H1 (cell line): ENCODE results near the gene CRHR1. TPM values are rescaled to one million over a fixed set of nuclear protein-coding genes. Genes with fewer than 3 reads are reported as not detected.

ENCODE experiments used
- CTCF ChIA-PET: fragments of 300-600 bp; sonication (Branson Sonifier 250); formaldehyde crosslinking; loops from one replicate; lab custom pipeline; 2021; ENCODE audit not compliant: partially characterized antibody; lab: Charles Lee
- POLR2A ChIA-PET: fragments of 300-600 bp; sonication (Branson Sonifier 250); formaldehyde crosslinking; loops from one replicate; lab custom pipeline; 2021; ENCODE audit warnings: inconsistent platforms; ENCODE audit not compliant: partially characterized antibody; lab: Charles Lee
- DNase-seq, 2 experiments: peaks; one replicate each; pipeline versions ENCODE4 v3.0.0 to v3.0.0-alpha.2; 2010 to 2022; ENCODE audit warnings: low spot score in 2 of 2, low read depth in 1 of 2, mixed read lengths in 1 of 2
- FAIRE-seq: peaks from 2 replicates; lab custom pipeline; 2011; peaks lifted over from hg19 to GRCh38; lab: Jason Lieb, UNC
- H2AFZ ChIP-seq: 2 replicates; pipeline ENCODE4 v1.8.1; 2012; ENCODE audit warnings: low read length, inconsistent platforms
- H2AK5ac ChIP-seq: 2 replicates; pipeline ENCODE4 v1.6.1; 2013; ENCODE audit warnings: low read depth, low read length
- H2BK120ac ChIP-seq: replicated peaks from 2 replicates; pipeline ENCODE3; 2013; ENCODE audit warnings: low read depth, low read length, inconsistent platforms
- H2BK12ac ChIP-seq: 2 replicates; pipeline ENCODE4 v1.6.1; 2013; ENCODE audit warnings: low read depth, low read length
- H2BK15ac ChIP-seq: 2 replicates; pipeline ENCODE4 v1.6.1; 2013; ENCODE audit warnings: low read length
- H2BK20ac ChIP-seq: 2 replicates; pipeline ENCODE4 v1.6.1; 2013; ENCODE audit warnings: low read length
- H2BK5ac ChIP-seq: 2 replicates; pipeline ENCODE4 v1.6.1; 2013; ENCODE audit warnings: low read depth, low read length
- H3K14ac ChIP-seq: 2 replicates; pipeline ENCODE4 v1.6.1; 2013; ENCODE audit warnings: inconsistent platforms; ENCODE audit not compliant: insufficient read length
- H3K18ac ChIP-seq: 2 replicates; pipeline ENCODE4 v1.6.1; 2013; ENCODE audit warnings: low read length; ENCODE audit errors: extremely low read depth
- H3K23ac ChIP-seq: 2 replicates; pipeline ENCODE4 v1.6.1; 2013; ENCODE audit warnings: inconsistent platforms; ENCODE audit not compliant: insufficient read length
- H3K23me2 ChIP-seq: 2 replicates; pipeline ENCODE4 v1.6.1; 2013; ENCODE audit warnings: low read depth, low read length
- H3K27ac ChIP-seq: 2 replicates; pipeline ENCODE4 v1.6.1; 2011; ENCODE audit warnings: low read depth, low read length, inconsistent platforms
- H3K27me3 ChIP-seq, 4 experiments: replicated peaks in 1 of 4; 1 replicate in 1 of 4; 2 replicates in 3 of 4; pipeline versions ENCODE4 v1.6.1 to v1.8.1; 2011 to 2013; ENCODE audit warnings: low read length in 3 of 4, mild to moderate bottlenecking in 3 of 4, inconsistent platforms in 2 of 4, mixed read lengths in 2 of 4, moderate library complexity in 1 of 4; ENCODE audit not compliant: control insufficient read depth in 3 of 4, insufficient read depth in 3 of 4; ENCODE audit errors: extremely low read depth in 1 of 4
- H3K36me3 ChIP-seq, 4 experiments: 2 replicates each; pipeline versions ENCODE4 v1.6.1 to v1.8.1; 2011 to 2013; ENCODE audit warnings: mild to moderate bottlenecking in 4 of 4, low read length in 3 of 4, moderate library complexity in 2 of 4, control low read depth in 1 of 4, inconsistent platforms in 1 of 4; ENCODE audit not compliant: insufficient read depth in 4 of 4, control insufficient read depth in 2 of 4
- H3K4ac ChIP-seq: replicated peaks from 2 replicates; pipeline ENCODE3; 2013; ENCODE audit warnings: low read length, low read depth, mixed read lengths, inconsistent platforms; ENCODE audit not compliant: insufficient read length
- H3K4me1 ChIP-seq, 4 experiments: replicated peaks in 1 of 4; 1 replicate in 1 of 4; 2 replicates in 3 of 4; pipeline versions ENCODE4 v1.6.1 to v1.8.1; 2011 to 2013; ENCODE audit warnings: low read length in 3 of 4, inconsistent platforms in 2 of 4, mixed read lengths in 1 of 4; ENCODE audit not compliant: insufficient read depth in 4 of 4, control insufficient read depth in 3 of 4
- H3K4me2 ChIP-seq, 2 experiments: 2 replicates each; pipeline versions ENCODE4 v1.6.1 to v1.8.1; 2011 to 2013; ENCODE audit warnings: low read depth in 2 of 2, low read length in 2 of 2, control low read depth in 1 of 2, inconsistent platforms in 1 of 2, mild to moderate bottlenecking in 1 of 2; ENCODE audit not compliant: insufficient read depth in 1 of 2
- H3K4me3 ChIP-seq, 4 experiments: fragments of 200-600, 300-600 bp in 1 of 4; sonication (generic), shearing (Covaris generic), sonication (Bioruptor Twin) in 1 of 4; 2 replicates each; pipeline versions ENCODE4 v1.5.1 to v1.8.1; 2011 to 2016; ENCODE audit warnings: low read length in 4 of 4, low read depth in 3 of 4, control low read depth in 2 of 4, inconsistent platforms in 2 of 4, mild to moderate bottlenecking in 2 of 4, mixed read lengths in 1 of 4, moderate library complexity in 1 of 4; ENCODE audit not compliant: insufficient read depth in 2 of 4; ENCODE audit errors: extremely low read depth in 1 of 4
- H3K56ac ChIP-seq: replicated peaks from 2 replicates; pipeline ENCODE3; 2013; ENCODE audit warnings: low read depth, mild to moderate bottlenecking, mixed read lengths, low read length, inconsistent platforms; ENCODE audit not compliant: insufficient read length
- H3K79me1 ChIP-seq: 2 replicates; pipeline ENCODE4 v1.6.1; 2013; ENCODE audit warnings: low read depth, low read length, control low read depth
- H3K79me2 ChIP-seq, 2 experiments: 2 replicates each; pipeline versions ENCODE4 v1.6.1 to v1.8.1; 2012 to 2013; ENCODE audit warnings: low read length in 2 of 2, mild to moderate bottlenecking in 2 of 2, inconsistent platforms in 1 of 2; ENCODE audit not compliant: insufficient read depth in 2 of 2, control insufficient read depth in 1 of 2
- H3K9ac ChIP-seq, 4 experiments: replicated peaks in 1 of 4; 1 replicate in 1 of 4; 2 replicates in 3 of 4; pipeline versions ENCODE4 v1.6.1 to v1.8.1; 2011 to 2013; ENCODE audit warnings: low read depth in 3 of 4, low read length in 3 of 4, control low read depth in 2 of 4, mild to moderate bottlenecking in 2 of 4, moderate library complexity in 2 of 4, inconsistent platforms in 1 of 4; ENCODE audit errors: extremely low read depth in 1 of 4
- H3K9me3 ChIP-seq, 2 experiments: 2 replicates each; pipeline versions ENCODE4 v1.6.1 to v1.8.1; 2012 to 2013; ENCODE audit warnings: mild to moderate bottlenecking in 2 of 2, moderate library complexity in 2 of 2, control low read depth in 1 of 2, inconsistent platforms in 1 of 2, low read depth in 1 of 2, low read length in 1 of 2, mixed read lengths in 1 of 2; ENCODE audit not compliant: insufficient read depth in 2 of 2
- H4K20me1 ChIP-seq, 2 experiments: replicated peaks in 1 of 2; 2 replicates each; pipeline versions ENCODE3 to v1.8.1; 2011 to 2013; ENCODE audit warnings: inconsistent platforms in 2 of 2, low read length in 2 of 2, mild to moderate bottlenecking in 1 of 2; ENCODE audit not compliant: insufficient read depth in 2 of 2, control insufficient read depth in 1 of 2
- H4K5ac ChIP-seq: 2 replicates; pipeline ENCODE4 v1.6.1; 2013; ENCODE audit warnings: low read length, low read depth, mixed read lengths, inconsistent platforms; ENCODE audit not compliant: insufficient read length
- H4K8ac ChIP-seq: 2 replicates; pipeline ENCODE4 v1.8.0; 2013; ENCODE audit warnings: mild to moderate bottlenecking, moderate library complexity, low read length, inconsistent platforms; ENCODE audit not compliant: insufficient read depth; ENCODE audit errors: extremely low read depth
- H4K91ac ChIP-seq: replicated peaks from 2 replicates; pipeline ENCODE3; 2013; ENCODE audit warnings: low read length, mixed read lengths, inconsistent platforms; ENCODE audit not compliant: insufficient read length
- ATF2 ChIP-seq: IDR thresholded peaks from 2 replicates; pipeline ENCODE4 v1.6.1; 2012; ENCODE audit warnings: low read length, inconsistent platforms
- BACH1 ChIP-seq: IDR thresholded peaks from 2 replicates; pipeline ENCODE4 v1.6.1; 2012; ENCODE audit warnings: low read length, improper control_type of control experiment
- CTCF ChIP-seq, 3 experiments: IDR thresholded peaks; 1 replicate in 2 of 3; 2 replicates in 1 of 3; pipeline versions ENCODE4 v1.5.1 to v1.6.1; 2011; ENCODE audit warnings: low read length in 3 of 3, mild to moderate bottlenecking in 3 of 3, inconsistent platforms in 2 of 3, low read depth in 1 of 3, moderate library complexity in 1 of 3; ENCODE audit not compliant: insufficient read depth in 1 of 3; ENCODE audit errors: control extremely low read depth in 1 of 3
- GTF2F1 ChIP-seq: IDR thresholded peaks from 2 replicates; pipeline ENCODE4 v1.6.1; 2012; ENCODE audit warnings: low read depth, low read length, improper control_type of control experiment, borderline replicate concordance
- JUND ChIP-seq: IDR thresholded peaks from 2 replicates; pipeline ENCODE4 v1.6.1; 2011; ENCODE audit warnings: mild to moderate bottlenecking, improper control_type of control experiment, low read length
- NRF1 ChIP-seq: IDR thresholded peaks from 2 replicates; pipeline ENCODE4 v1.6.1; 2011; ENCODE audit warnings: mild to moderate bottlenecking, low read depth, low read length, improper control_type of control experiment
- POLR2A ChIP-seq, 2 experiments: IDR thresholded peaks; 1 replicate in 1 of 2; 2 replicates in 1 of 2; pipeline ENCODE4 v1.6.1; 2011; ENCODE audit warnings: low read depth in 2 of 2, low read length in 2 of 2, mild to moderate bottlenecking in 2 of 2; ENCODE audit errors: control extremely low read depth in 1 of 2
- POLR2AphosphoS5 ChIP-seq: IDR thresholded peaks from 2 replicates; pipeline ENCODE4 v1.6.1; 2011; ENCODE audit warnings: low read depth, low read length
- SUZ12 ChIP-seq: fragments of 200-600 bp; sonication (generic); IDR thresholded peaks from 2 replicates; pipeline ENCODE4 v1.6.1; 2012; ENCODE audit warnings: mild to moderate bottlenecking, inconsistent platforms, low read length, moderate library complexity, mixed read lengths
- WGBS, 2 experiments: shearing (Covaris generic) in 1 of 2; methylation state at CpG; one replicate each; pipeline versions ENCODE4 v1.1.6 to v1.1.7; 2013 to 2015; ENCODE audit warnings: low lambda C conversion rate in 2 of 2, mixed read lengths in 2 of 2, inconsistent platforms in 1 of 2, low coverage in 1 of 2, missing lambda C conversion rate in 1 of 2; ENCODE audit not compliant: insufficient replicate concordance in 2 of 2, insufficient coverage in 1 of 2, insufficient read length in 1 of 2; ENCODE audit errors: extremely low coverage in 1 of 2, missing lambda C conversion rate in 1 of 2; 5-methylcytosine and 5-hydroxymethylcytosine counted together
- polyA plus RNA-seq, 7 experiments: library from polyadenylated mRNA; depleted of rRNA in 3 of 7; stranded (reverse) in 5 of 7; unstranded in 2 of 7; fragments of >200 nt in 5 of 7; fragments of 200-250 nt in 2 of 7; gene quantifications; 1 replicate in 5 of 7; 2 replicates in 1 of 7; 4 replicates in 1 of 7; pipeline versions ENCODE4 v1.2.1 to v1.2.3, GENCODE V29; 2011 to 2013; ENCODE audit warnings: missing spikeins in 2 of 7, mixed read lengths in 2 of 7
- total RNA-seq: library from RNA; stranded (reverse); fragmentation: NEBNext Ultra II Directional; extraction: Animal tissue kit (Norgen Biotek cat#: 25700); gene quantifications from 2 replicates; pipeline ENCODE4 v1.2.1, GENCODE V29; 2021
- TF ChIP-seq, protein P1 (sequence below): IDR thresholded peaks from 2 replicates; pipeline ENCODE4 v1.6.1; 2011; ENCODE audit warnings: low read depth, mild to moderate bottlenecking, low read length; ENCODE audit not compliant: insufficient read depth

Gene CRHR1
- total and polyA plus RNA-seq, 2 of the 8 experiments (the other 6 are each of a cell fraction or from before 2014, with no cell fraction given): 0.56 to 1.7 TPM

- no peak overlapping the region for H3K56ac ChIP-seq
- no peaks in the 10 kb centered on the region for H3K79me2 ChIP-seq
- H3K14ac ChIP-seq: no peak overlapping the region
- H2BK12ac ChIP-seq: no peak overlapping the region
- no peak overlapping the region for H4K91ac ChIP-seq
- no peak overlapping the region for H3K9ac ChIP-seq
- no peak overlapping the region for H2AK5ac ChIP-seq
- CTCF ChIA-PET: interaction anchor here (0.6 to 2.7 kb wide), 30 partner anchors 8 to 175 kb away, joined by 3 to 20 read pairs (median 4); partner anchors contain the start of gene CRHR1
- no peak overlapping the region for H3K27ac ChIP-seq
- H3K18ac ChIP-seq: no peak overlapping the region
- H3K4me2 ChIP-seq: no peak overlapping the region
- H2BK5ac ChIP-seq: no peak overlapping the region
- H3K4me3 ChIP-seq: no peak overlapping the region
- no peak overlapping the region for H3K23ac ChIP-seq
- no peak overlapping the region for H4K8ac ChIP-seq
- DNase-seq (no peak), FAIRE-seq (peak; percentile 65)
- H3K4me1 ChIP-seq: peaks cover 0 to 3% (median 0%) of the 10 kb centered on the region in 4 experiments; a peak in 1 of 7 replicates
- no peak overlapping the region for H2BK120ac ChIP-seq
- H3K36me3 ChIP-seq: no peaks in the 10 kb centered on the region
- no peak overlapping the region for H2BK20ac ChIP-seq
- WGBS, 2 experiments: 78% methylated on average over 3 of the region's 3 CpGs; no CpG with 5 or more reads in 1 of the 2 experiments
- no peaks in the 10 kb centered on the region for H3K23me2 ChIP-seq
- H2BK15ac ChIP-seq: no peak overlapping the region
- no peaks in the 10 kb centered on the region for H4K20me1 ChIP-seq
- H3K27me3 ChIP-seq: no peaks in the 10 kb centered on the region
- no peak overlapping the region for H2AFZ ChIP-seq
- H4K5ac ChIP-seq: no peak overlapping the region
- no peak overlapping the region for H3K4ac ChIP-seq
- POLR2A ChIA-PET: no interaction called here
- no peaks in the 10 kb centered on the region for H3K9me3 ChIP-seq
- no peaks in the 10 kb centered on the region for H3K79me1 ChIP-seq
- peak; percentile 34 to 48 (median 47); a peak in 3 of 4 replicates for TF ChIP-seq CTCF (IDR thresholded peaks at IDR 0.05; ENCODE audit: control extremely low read depth in 1 of 3, insufficient read depth in 1 of 3, low read depth in 1 of 3, low read length in 3 of 3)
- TF ChIP-seq BACH1: peak; percentile 96
- no peak for TF ChIP-seq POLR2AphosphoS5
- TF ChIP-seq SUZ12: no peak
- TF ChIP-seq, protein P1, sequence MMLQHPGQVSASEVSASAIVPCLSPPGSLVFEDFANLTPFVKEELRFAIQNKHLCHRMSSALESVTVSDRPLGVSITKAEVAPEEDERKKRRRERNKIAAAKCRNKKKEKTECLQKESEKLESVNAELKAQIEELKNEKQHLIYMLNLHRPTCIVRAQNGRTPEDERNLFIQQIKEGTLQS: no peak
- TF ChIP-seq NRF1: no peak
- no peak for TF ChIP-seq JUND
- no peak for TF ChIP-seq ATF2
- no peak for TF ChIP-seq POLR2A (IDR thresholded peaks at IDR 0.05; ENCODE audit: control extremely low read depth in 1 of 2, low read depth in 2 of 2, low read length in 2 of 2)
- TF ChIP-seq GTF2F1: no peak
Measured at GRCh38 chr17:45812102-45812501, 28.0 kb downstream of the CRHR1 start.
